ENCODE results near the gene PTPN22. TPM values are rescaled to one million over a fixed set of nuclear protein-coding genes. Genes with fewer than 3 reads are reported as not detected.

Gene PTPN22
- total RNA-seq, 4 donors from 2014 or later, result 1.1 to 5.7 (median 1.9) TPM

DNA sequence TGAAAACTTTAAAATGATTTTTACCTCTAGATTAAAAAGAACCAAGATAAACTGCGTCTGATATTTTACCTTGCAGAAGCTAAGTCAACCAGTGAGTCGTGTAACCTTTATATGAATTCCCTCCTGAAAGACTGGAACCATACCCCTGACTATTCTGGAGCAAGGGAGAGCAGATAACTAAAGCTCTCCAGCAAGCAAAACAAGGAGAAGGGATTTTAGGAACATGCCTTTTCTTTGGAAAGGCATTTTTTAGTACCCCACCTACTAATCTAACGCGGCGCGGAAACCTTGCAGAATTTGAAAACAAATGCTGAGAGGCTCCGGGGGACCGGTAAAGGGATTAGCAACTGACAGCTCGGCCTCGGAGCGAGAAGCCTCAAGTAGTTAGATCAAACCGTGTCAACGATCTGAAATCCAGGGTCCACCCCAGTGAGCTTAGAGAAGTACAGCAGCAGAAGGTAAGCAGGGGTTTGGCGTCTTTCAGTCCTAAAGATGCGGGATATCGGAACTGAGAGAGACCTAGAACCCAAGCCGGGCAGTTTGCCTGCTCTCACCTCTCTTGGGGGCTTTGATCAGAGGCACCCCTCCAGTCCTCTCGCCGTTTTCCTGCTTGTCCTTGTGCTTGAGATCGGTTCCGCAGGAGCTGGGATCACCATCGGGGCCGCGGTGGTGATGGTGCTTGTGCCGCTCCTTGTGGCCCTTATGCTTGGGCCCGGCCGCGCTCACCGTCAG, 60.2 kb downstream of the PTPN22 start:
- 0 to 2% methylated on average over 14 to 18 of the region's 29 CpGs for WGBS, 2 donors
- DNase-seq, result peak; percentile 18
- H3K27ac ChIP-seq, result peak overlapping the region; percentile 96 to 97 (median 96)
- peak overlapping the region; percentile 70 to 94 (median 88) for H3K4me3 ChIP-seq
- TF ChIP-seq, protein P1, sequence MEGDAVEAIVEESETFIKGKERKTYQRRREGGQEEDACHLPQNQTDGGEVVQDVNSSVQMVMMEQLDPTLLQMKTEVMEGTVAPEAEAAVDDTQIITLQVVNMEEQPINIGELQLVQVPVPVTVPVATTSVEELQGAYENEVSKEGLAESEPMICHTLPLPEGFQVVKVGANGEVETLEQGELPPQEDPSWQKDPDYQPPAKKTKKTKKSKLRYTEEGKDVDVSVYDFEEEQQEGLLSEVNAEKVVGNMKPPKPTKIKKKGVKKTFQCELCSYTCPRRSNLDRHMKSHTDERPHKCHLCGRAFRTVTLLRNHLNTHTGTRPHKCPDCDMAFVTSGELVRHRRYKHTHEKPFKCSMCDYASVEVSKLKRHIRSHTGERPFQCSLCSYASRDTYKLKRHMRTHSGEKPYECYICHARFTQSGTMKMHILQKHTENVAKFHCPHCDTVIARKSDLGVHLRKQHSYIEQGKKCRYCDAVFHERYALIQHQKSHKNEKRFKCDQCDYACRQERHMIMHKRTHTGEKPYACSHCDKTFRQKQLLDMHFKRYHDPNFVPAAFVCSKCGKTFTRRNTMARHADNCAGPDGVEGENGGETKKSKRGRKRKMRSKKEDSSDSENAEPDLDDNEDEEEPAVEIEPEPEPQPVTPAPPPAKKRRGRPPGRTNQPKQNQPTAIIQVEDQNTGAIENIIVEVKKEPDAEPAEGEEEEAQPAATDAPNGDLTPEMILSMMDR (IDR thresholded peaks at IDR 0.05), result no peak
- TF ChIP-seq POLR2A (IDR thresholded peaks at IDR 0.05), result no peak
- intact Hi-C loops (cut with DNase I), result no loop called here
- H3K4me1 ChIP-seq, result peaks cover 5 to 52% (median 16%) of the 10 kb centered on the region in 3 donors
- no peaks in the 10 kb centered on the region for H3K36me3 ChIP-seq
- H3K27me3 ChIP-seq, result no peaks in the 10 kb centered on the region
- H3K9me3 ChIP-seq, result no peaks in the 10 kb centered on the region

DNA sequence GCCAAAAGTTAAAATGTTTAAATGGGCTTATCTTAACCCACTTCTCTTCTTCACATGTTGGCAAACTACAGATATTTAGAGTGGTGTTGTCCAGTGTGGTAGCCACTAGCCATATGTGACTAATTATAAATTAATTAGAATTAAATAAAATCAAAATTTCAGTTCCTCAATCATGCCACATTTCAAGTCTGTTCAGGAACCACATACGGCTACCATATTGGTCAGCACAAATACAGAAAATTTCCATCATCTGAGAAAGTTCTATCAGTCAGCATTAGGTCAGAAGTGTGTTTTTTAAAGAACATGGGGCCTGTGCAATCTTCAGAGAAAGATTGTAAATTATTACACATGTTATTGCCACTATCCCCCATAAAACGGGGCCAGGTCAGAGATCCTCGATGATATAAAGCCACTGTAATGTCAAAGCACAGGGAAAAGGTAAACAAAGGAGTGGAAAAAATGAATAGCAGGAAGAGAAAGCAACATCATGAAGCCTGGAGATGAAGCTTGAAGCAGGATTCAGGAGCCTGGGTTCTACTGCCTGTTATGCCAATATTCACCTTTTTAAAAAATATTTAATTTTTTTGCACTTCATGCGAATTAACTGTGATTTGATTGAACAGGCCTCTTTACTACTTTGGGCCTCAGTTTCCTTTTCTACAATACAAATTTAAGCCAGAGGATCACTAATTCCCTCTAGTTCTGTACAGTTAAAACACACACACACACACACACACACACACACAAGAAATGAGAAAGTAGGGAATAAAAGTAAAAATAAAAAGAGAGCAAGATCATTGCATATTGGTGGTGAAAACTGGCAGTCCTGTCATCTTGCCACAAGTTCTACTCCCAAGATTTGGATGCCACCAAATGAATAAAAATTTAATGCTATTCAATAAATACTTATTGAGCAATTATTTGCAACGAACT, 61.6 kb downstream of the PTPN22 start:
- TF ChIP-seq, protein P1 (IDR thresholded peaks at IDR 0.05), result no peak
- no peak for TF ChIP-seq POLR2A (IDR thresholded peaks at IDR 0.05)
- Histone ChIP-seq H3K36me3 (no peaks in the 10 kb centered on the region), H3K9me3 (no peaks in the 10 kb centered on the region), H3K4me3 (peak overlapping the region in 3 of 4 donors; percentile 70 to 89 (median 87)), H3K27ac (peak overlapping the region in 1 of 4 donors; percentile 97), H3K27me3 (no peaks in the 10 kb centered on the region), H3K4me1 (peaks cover 5 to 66% (median 25%) of the 10 kb centered on the region in 3 donors)
- intact Hi-C loops (cut with DNase I), result no loop called here
- DNase-seq, result no peak
- WGBS, 2 donors, result 34 to 39% methylated on average over 5 of the region's 5 CpGs

DNA sequence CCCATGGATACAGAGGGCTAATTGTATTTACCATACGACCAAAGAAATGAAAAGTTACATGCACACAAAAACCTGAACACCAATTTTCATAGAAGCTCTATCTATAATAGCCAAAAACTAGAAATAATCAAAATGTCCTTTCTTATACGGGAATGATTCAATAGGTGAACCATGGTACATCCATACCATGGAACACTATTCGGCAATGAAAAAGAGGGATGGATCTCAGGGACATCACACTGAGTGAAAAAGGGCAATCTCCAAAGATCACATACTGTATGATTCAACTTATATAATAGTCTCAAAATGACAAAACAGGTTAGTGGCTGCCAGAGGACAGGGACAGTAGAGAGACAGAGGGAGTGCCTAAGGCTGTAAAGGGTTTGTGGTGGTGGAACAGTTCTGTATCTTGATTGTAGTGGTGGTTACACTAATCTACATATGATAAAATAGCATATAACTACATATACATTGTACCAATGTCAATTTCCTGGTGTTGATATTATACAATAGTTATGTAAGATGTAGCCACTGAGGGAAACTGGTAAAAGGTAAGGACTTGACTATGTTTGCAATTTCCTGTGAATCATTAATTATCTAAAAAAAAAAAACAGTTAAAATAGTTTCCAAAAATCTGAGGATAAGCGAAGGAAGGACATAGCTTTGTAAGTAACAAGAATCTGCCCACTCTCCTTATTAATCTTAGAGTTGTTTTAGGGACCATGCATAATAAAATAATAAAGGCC, 62.9 kb downstream of the PTPN22 start:
- no peaks in the 10 kb centered on the region for H3K9me3 ChIP-seq
- intact Hi-C loops (cut with DNase I), result no loop called here
- peak overlapping the region in 1 of 4 donors; percentile 97 for H3K27ac ChIP-seq
- H3K27me3 ChIP-seq, result no peaks in the 10 kb centered on the region
- H3K4me1 ChIP-seq, result peaks cover 7 to 79% (median 25%) of the 10 kb centered on the region in 3 donors
- 77 to 83% methylated on average over 4 of the region's 4 CpGs for WGBS, 2 donors
- H3K36me3 ChIP-seq, result no peaks in the 10 kb centered on the region
- no peak for TF ChIP-seq POLR2A (IDR thresholded peaks at IDR 0.05)
- TF ChIP-seq, protein P1 (IDR thresholded peaks at IDR 0.05), result no peak
- DNase-seq, result no peak
- H3K4me3 ChIP-seq, result no peak overlapping the region

DNA sequence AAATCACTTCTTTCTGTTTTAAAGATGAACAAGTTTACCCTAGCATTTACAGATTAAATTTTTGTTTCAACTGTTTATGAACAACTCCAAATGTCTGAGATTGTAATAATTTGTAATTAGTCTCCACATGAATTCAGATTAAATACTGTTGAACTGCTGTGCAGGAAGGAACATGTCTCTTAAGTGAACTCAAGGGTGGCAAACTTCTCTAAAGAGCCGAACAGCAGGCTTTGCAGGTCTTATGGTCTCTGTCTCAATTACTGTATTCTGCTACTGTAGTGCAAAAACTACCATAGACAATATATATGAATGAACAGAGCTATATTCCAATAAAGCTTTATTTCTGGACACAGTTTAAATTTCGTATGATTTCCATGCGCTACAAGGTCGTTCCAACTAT, 65.9 kb downstream of the PTPN22 start:
- no peaks in the 10 kb centered on the region for H3K36me3 ChIP-seq
- DNase-seq, result no peak
- peaks cover 7 to 90% (median 25%) of the 10 kb centered on the region in 3 donors for H3K4me1 ChIP-seq
- no peaks in the 10 kb centered on the region for H3K27me3 ChIP-seq
- WGBS, 2 donors, result 66 to 74% methylated on average over 4 of the region's 4 CpGs
- H3K9me3 ChIP-seq, result no peaks in the 10 kb centered on the region
- no peak overlapping the region for H3K4me3 ChIP-seq
- TF ChIP-seq POLR2A (IDR thresholded peaks at IDR 0.05), result no peak
- TF ChIP-seq, protein P1 (IDR thresholded peaks at IDR 0.05), result no peak
- intact Hi-C loops (cut with DNase I), result no loop called here
- peak overlapping the region in 2 of 4 donors; percentile 27 to 38 for H3K27ac ChIP-seq
